ENCODE measurements around the gene LCN6.
"Not testable (repeated sequence)": the region's sequence is repeated elsewhere in the genome, so short reads cannot be mapped to it uniquely, and the experiment has no call there.

The LCN6 gene

GRCh38 chr9:136789523-136789937 is 41.2 kb upstream of the LCN6 start:
- DNase-seq (ENCODE audit: extremely low read depth, insufficient read length), result no peak
- TF ChIP-seq, protein P1, sequence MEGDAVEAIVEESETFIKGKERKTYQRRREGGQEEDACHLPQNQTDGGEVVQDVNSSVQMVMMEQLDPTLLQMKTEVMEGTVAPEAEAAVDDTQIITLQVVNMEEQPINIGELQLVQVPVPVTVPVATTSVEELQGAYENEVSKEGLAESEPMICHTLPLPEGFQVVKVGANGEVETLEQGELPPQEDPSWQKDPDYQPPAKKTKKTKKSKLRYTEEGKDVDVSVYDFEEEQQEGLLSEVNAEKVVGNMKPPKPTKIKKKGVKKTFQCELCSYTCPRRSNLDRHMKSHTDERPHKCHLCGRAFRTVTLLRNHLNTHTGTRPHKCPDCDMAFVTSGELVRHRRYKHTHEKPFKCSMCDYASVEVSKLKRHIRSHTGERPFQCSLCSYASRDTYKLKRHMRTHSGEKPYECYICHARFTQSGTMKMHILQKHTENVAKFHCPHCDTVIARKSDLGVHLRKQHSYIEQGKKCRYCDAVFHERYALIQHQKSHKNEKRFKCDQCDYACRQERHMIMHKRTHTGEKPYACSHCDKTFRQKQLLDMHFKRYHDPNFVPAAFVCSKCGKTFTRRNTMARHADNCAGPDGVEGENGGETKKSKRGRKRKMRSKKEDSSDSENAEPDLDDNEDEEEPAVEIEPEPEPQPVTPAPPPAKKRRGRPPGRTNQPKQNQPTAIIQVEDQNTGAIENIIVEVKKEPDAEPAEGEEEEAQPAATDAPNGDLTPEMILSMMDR (IDR thresholded peaks at IDR 0.05; ENCODE audit: insufficient read depth, low read length, poor library complexity, severe bottlenecking), result no peak
- Histone ChIP-seq H3K4me3 (replicated peaks; ENCODE audit: low read depth, low read length) (no peak overlapping the region), H3K36me3 (ENCODE audit: control insufficient read depth, insufficient read depth, low read length) (no peaks in the 10 kb centered on the region; the same call in 1 of the 2 replicates), H3K27me3 (replicated peaks; ENCODE audit: control insufficient read depth, insufficient read depth, low read length) (no peaks in the 10 kb centered on the region)

DNA sequence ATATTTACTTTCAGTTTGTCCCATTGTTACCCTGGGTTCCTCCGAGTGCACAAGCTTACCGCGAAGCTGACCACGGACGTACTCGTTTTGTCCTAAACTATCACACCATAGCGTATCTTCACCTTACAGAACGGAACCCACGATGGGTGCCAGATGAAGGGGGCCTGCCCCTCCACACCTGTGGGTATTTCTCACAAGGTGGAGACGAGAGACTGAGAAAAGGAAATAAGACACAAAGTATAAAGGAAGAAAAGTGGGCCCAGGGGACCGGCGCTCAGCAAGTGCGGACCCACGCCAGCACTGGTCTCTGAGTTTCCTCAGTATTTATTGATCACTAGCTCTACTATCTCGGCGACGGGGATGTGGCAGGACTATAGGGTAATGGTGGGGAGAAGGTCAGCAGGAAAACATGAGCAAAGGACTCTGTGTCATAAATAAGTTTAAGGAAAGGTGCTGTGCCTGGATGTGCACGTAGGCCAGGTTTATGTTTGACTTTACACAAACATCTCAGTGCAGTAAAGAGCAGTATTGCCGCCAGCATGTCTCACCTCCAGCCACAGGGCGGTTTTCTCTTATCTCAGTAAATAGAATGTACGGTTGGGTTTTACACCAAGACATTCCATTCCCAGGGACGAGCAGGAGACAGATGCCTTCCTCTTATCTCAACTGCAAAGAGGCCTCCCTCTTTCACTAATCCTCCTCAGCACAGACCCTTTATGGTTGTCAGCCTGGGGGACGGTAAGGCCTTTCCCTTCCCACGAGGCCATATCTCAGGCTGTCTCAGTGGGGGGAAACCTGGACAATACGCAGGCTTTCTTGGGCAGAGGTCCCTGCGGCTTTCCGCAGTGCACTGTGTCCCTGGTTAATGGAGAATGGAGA is 40.6 kb upstream of the LCN6 start:
- DNase-seq (ENCODE audit: extremely low read depth, insufficient read length); H3K27me3 ChIP-seq (replicated peaks; ENCODE audit: control insufficient read depth, insufficient read depth, low read length); H3K4me3 ChIP-seq (replicated peaks; ENCODE audit: low read depth, low read length); H3K36me3 ChIP-seq (ENCODE audit: control insufficient read depth, insufficient read depth, low read length): not testable (repeated sequence)

DNA sequence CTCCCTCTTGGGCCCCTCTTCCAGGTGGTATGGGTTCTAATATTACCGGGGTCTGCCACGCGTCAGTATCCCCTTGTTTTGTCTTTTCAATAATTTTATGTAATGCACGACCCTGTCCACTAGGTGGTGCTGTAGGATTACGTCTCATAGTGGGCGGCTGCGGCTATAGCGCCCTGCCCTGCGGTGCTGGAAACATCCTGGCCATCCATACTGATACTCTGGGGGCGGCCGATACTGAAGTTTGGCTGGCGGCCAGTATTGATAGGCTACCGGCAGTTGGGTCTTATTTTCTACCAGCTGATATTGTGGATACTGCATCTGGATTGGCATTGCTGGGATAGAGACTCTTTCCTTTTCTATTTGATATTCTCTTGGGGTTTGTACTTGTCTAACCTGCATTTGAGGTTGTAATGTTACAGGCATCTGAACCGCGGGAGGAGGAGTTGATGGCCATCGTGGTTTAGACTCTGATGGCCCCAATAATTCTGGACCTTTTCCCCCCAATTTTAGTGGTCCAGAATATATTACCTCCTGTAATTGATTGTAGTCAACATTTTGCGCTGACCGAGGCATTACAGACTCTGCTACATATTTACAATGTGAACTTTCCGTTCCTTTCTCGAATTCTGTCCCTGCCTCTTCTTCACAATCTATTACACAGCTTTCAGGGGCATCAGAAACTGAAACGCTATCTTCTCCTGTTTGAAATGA is 39.5 kb upstream of the LCN6 start:
- H3K36me3 ChIP-seq (ENCODE audit: control insufficient read depth, insufficient read depth, low read length), result no peaks in the 10 kb centered on the region; the same call in 1 of the 2 replicates
- H3K27me3 ChIP-seq (replicated peaks; ENCODE audit: control insufficient read depth, insufficient read depth, low read length), result no peaks in the 10 kb centered on the region
- no peak overlapping the region for H3K4me3 ChIP-seq (replicated peaks; ENCODE audit: low read depth, low read length)
- TF ChIP-seq, protein P1 (IDR thresholded peaks at IDR 0.05; ENCODE audit: insufficient read depth, low read length, poor library complexity, severe bottlenecking), result peak; percentile 75
- no peak for DNase-seq (ENCODE audit: extremely low read depth, insufficient read length)

- not testable (repeated sequence) for DNase-seq (ENCODE audit: extremely low read depth, insufficient read length); H3K36me3 ChIP-seq (ENCODE audit: control insufficient read depth, insufficient read depth, low read length); H3K27me3 ChIP-seq (replicated peaks; ENCODE audit: control insufficient read depth, insufficient read depth, low read length); H3K4me3 ChIP-seq (replicated peaks; ENCODE audit: low read depth, low read length)
These were observed 38.7 kb upstream of the LCN6 start for GRCh38 chr9:136786983-136787382.

DNA sequence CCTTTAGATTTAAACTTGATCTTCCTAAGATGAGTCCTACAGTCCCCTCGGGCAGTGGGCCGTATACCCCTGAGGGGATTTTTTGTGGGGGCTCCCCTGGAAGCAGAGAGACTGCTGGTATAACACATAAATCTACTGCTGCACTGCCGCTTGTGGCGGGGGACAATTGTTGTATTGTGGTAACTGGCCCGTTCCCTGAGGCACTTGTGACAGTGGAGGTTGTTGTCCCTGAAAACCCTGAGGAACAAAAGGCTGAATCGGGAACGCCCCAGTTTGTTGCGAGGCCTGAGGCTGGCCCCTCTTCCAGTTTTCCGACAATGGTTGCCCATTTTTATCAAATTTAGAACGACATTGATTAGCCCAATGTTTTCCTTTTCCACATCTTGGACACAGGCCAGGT is 38.1 kb upstream of the LCN6 start:
- H3K36me3 ChIP-seq (ENCODE audit: control insufficient read depth, insufficient read depth, low read length), result no peaks in the 10 kb centered on the region
- TF ChIP-seq, protein P1 (IDR thresholded peaks at IDR 0.05; ENCODE audit: insufficient read depth, low read length, poor library complexity, severe bottlenecking), result no peak
- no peak overlapping the region for H3K4me3 ChIP-seq (replicated peaks; ENCODE audit: low read depth, low read length)
- no peaks in the 10 kb centered on the region for H3K27me3 ChIP-seq (replicated peaks; ENCODE audit: control insufficient read depth, insufficient read depth, low read length)
- DNase-seq (ENCODE audit: extremely low read depth, insufficient read length), result no peak

GRCh38 chr9:136785565-136786355 is 37.4 kb upstream of the LCN6 start:
- H3K36me3 ChIP-seq (ENCODE audit: control insufficient read depth, insufficient read depth, low read length); DNase-seq (ENCODE audit: extremely low read depth, insufficient read length); H3K4me3 ChIP-seq (replicated peaks; ENCODE audit: low read depth, low read length); H3K27me3 ChIP-seq (replicated peaks; ENCODE audit: control insufficient read depth, insufficient read depth, low read length): not testable (repeated sequence)

GRCh38 chr9:136784997-136785361 is 36.7 kb upstream of the LCN6 start:
- H3K4me3 ChIP-seq (replicated peaks; ENCODE audit: low read depth, low read length), result no peak overlapping the region

More at GRCh38 chr9:136784997-136785361, 36.7 kb upstream of the LCN6 start:
- no peak for DNase-seq (ENCODE audit: extremely low read depth, insufficient read length)
- TF ChIP-seq, protein P1 (IDR thresholded peaks at IDR 0.05; ENCODE audit: insufficient read depth, low read length, poor library complexity, severe bottlenecking), result no peak
- H3K27me3 ChIP-seq (replicated peaks; ENCODE audit: control insufficient read depth, insufficient read depth, low read length), result 0 out of 2 replicates have a peak, but pooled peaks cover 1% of the 10 kb centered on the region
- H3K36me3 ChIP-seq (ENCODE audit: control insufficient read depth, insufficient read depth, low read length), result no peaks in the 10 kb centered on the region

All from GM06990 (cell line).